ENCODE results near the gene RAPGEF5. TPM values are rescaled to one million over a fixed set of nuclear protein-coding genes. Genes with fewer than 3 reads are reported as not detected.
A peak's percentile ranks its signal among the peaks of the same experiment; 100 is the strongest.

Gene RAPGEF5
- total RNA-seq, 4 donors from 2014 or later = 21.2 to 27.0 (median 24.1) TPM

- WGBS = 60% methylated on average over 1 of the region's 1 CpG
- H3K9me3 ChIP-seq = peaks cover 0 to 4% (median 0%) of the 10 kb centered on the region in 4 donors
- no peaks in the 10 kb centered on the region for H3K27me3 ChIP-seq
- TF ChIP-seq CTCF (IDR thresholded peaks at IDR 0.05) = no peak
- TF ChIP-seq POLR2A (IDR thresholded peaks at IDR 0.05; ENCODE audit: low read depth) = no peak
- no peak for TF ChIP-seq EP300 (IDR thresholded peaks at IDR 0.05)
- no peak for TF ChIP-seq POLR2AphosphoS5 (IDR thresholded peaks at IDR 0.05)
- intact Hi-C loops (cut with DNase I) = no loop called here
- no peaks in the 10 kb centered on the region for H3K4me1 ChIP-seq
- no peak overlapping the region for H3K27ac ChIP-seq (replicated peaks in 1 of 4)
- H3K4me3 ChIP-seq = no peak overlapping the region
- no peak for DNase-seq (ENCODE audit: extremely low spot score)
- peaks cover 0 to 9% (median 0%) of the 10 kb centered on the region in 4 donors for H3K36me3 ChIP-seq
These were observed 54.0 kb downstream of the RAPGEF5 start for GRCh38 chr7:22302951-22303423.

- DNase-seq (ENCODE audit: extremely low spot score) = no peak
- peaks cover 0 to 4% (median 0%) of the 10 kb centered on the region in 4 donors for H3K9me3 ChIP-seq
- peaks cover 0 to 9% (median 0%) of the 10 kb centered on the region in 4 donors for H3K36me3 ChIP-seq
- H3K4me3 ChIP-seq = no peak overlapping the region
- WGBS = 68% methylated on average over 2 of the region's 2 CpGs
- TF ChIP-seq POLR2AphosphoS5 (IDR thresholded peaks at IDR 0.05) = no peak
- TF ChIP-seq CTCF (IDR thresholded peaks at IDR 0.05) = no peak
- no peak for TF ChIP-seq EP300 (IDR thresholded peaks at IDR 0.05)
- TF ChIP-seq POLR2A (IDR thresholded peaks at IDR 0.05; ENCODE audit: low read depth) = no peak
- no peaks in the 10 kb centered on the region for H3K4me1 ChIP-seq
- intact Hi-C loops (cut with DNase I) = no loop called here
- no peak overlapping the region for H3K27ac ChIP-seq (replicated peaks in 1 of 4)
- H3K27me3 ChIP-seq = no peaks in the 10 kb centered on the region
These were observed 54.8 kb downstream of the RAPGEF5 start for GRCh38 chr7:22302193-22302592.

GRCh38 chr7:22301790-22302189 is 55.2 kb downstream of the RAPGEF5 start:
- no peaks in the 10 kb centered on the region for H3K27me3 ChIP-seq
- 86% methylated on average over 6 of the region's 6 CpGs for WGBS
- peaks cover 0 to 3% (median 0%) of the 10 kb centered on the region in 4 donors for H3K9me3 ChIP-seq
- no peak for DNase-seq (ENCODE audit: extremely low spot score)
- H3K4me1 ChIP-seq = peaks cover 0 to under 1% (median 0%) of the 10 kb centered on the region in 4 donors
- H3K27ac ChIP-seq (replicated peaks in 1 of 4) = no peak overlapping the region
- no peak overlapping the region for H3K4me3 ChIP-seq
- no peak for TF ChIP-seq POLR2AphosphoS5 (IDR thresholded peaks at IDR 0.05)
- H3K36me3 ChIP-seq = peaks cover 0 to 5% (median 0%) of the 10 kb centered on the region in 4 donors
- intact Hi-C loops (cut with DNase I) = no loop called here

GRCh38 chr7:22300839-22301238 is 56.1 kb downstream of the RAPGEF5 start:
- no peak overlapping the region for H3K27ac ChIP-seq (replicated peaks in 1 of 4)
- WGBS = 91% methylated on average over 4 of the region's 4 CpGs
- no peaks in the 10 kb centered on the region for H3K36me3 ChIP-seq
- TF ChIP-seq POLR2A (IDR thresholded peaks at IDR 0.05; ENCODE audit: low read depth) = no peak
- no peak for TF ChIP-seq CTCF (IDR thresholded peaks at IDR 0.05)
- no peak for TF ChIP-seq POLR2AphosphoS5 (IDR thresholded peaks at IDR 0.05)
- no peak for TF ChIP-seq EP300 (IDR thresholded peaks at IDR 0.05)
- no peaks in the 10 kb centered on the region for H3K27me3 ChIP-seq
- H3K4me3 ChIP-seq = no peak overlapping the region
- DNase-seq (ENCODE audit: extremely low spot score) = no peak
- no peaks in the 10 kb centered on the region for H3K9me3 ChIP-seq
- peaks cover 0 to 10% (median 4%) of the 10 kb centered on the region in 4 donors for H3K4me1 ChIP-seq
- intact Hi-C loops (cut with DNase I) = no loop called here

- Histone ChIP-seq H3K36me3 (no peaks in the 10 kb centered on the region), H3K27ac (replicated peaks in 1 of 4) (no peak overlapping the region), H3K4me3 (no peak overlapping the region), H3K27me3 (no peaks in the 10 kb centered on the region), H3K4me1 (peaks cover 0 to 12% (median 6%) of the 10 kb centered on the region in 4 donors), H3K9me3 (no peaks in the 10 kb centered on the region)
- TF ChIP-seq POLR2A (IDR thresholded peaks at IDR 0.05; ENCODE audit: low read depth) (no peak), POLR2AphosphoS5 (IDR thresholded peaks at IDR 0.05) (no peak), CTCF (IDR thresholded peaks at IDR 0.05) (peak in 1 of 3 experiments; percentile 4)
- intact Hi-C loops (cut with DNase I) = loop anchor here (10.0 kb wide), 1 partner anchor 182 kb away; no protein-coding TSS in a partner anchor
- no peak for DNase-seq (ENCODE audit: extremely low spot score)
These were observed 60.0 kb downstream of the RAPGEF5 start for GRCh38 chr7:22296916-22297315.

Measured in esophagus muscularis mucosa (tissue), 4 donors.